GM10266 (cell line): ENCODE measurements around the gene SLC44A2.

Experiments
- DNase-seq: peaks from one replicate; pipeline ENCODE4 v3.0.0; 2012; ENCODE audit errors: extremely low spot score
- TF ChIP-seq, protein P1 (sequence below): IDR thresholded peaks from 2 replicates; pipeline ENCODE4 v1.5.1; 2012; ENCODE audit warnings: mild to moderate bottlenecking, low read depth; ENCODE audit not compliant: control insufficient read depth, insufficient read depth; ENCODE audit errors: missing control alignments

The SLC44A2 gene

DNA sequence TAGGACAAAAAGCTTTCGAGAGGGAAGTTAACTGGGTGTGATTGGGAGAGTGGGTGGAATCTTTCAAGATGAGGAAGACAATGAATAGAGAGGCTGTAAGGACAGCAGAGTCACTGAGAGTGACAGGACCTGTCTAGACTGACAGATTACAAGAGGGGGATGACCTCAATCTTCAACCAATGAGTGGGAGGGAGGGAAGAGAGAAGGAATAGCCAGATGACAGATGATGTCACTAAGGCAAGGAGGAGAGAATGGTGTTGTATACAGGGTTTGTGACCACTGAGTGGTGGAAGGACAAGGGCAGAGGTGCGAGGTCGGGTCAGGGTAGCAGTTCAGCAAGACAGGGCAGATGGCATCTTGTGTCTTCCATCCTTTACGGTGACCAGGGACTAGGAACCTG is 23.0 kb downstream of the SLC44A2 start:
- DNase-seq, result no peak
- TF ChIP-seq, protein P1, sequence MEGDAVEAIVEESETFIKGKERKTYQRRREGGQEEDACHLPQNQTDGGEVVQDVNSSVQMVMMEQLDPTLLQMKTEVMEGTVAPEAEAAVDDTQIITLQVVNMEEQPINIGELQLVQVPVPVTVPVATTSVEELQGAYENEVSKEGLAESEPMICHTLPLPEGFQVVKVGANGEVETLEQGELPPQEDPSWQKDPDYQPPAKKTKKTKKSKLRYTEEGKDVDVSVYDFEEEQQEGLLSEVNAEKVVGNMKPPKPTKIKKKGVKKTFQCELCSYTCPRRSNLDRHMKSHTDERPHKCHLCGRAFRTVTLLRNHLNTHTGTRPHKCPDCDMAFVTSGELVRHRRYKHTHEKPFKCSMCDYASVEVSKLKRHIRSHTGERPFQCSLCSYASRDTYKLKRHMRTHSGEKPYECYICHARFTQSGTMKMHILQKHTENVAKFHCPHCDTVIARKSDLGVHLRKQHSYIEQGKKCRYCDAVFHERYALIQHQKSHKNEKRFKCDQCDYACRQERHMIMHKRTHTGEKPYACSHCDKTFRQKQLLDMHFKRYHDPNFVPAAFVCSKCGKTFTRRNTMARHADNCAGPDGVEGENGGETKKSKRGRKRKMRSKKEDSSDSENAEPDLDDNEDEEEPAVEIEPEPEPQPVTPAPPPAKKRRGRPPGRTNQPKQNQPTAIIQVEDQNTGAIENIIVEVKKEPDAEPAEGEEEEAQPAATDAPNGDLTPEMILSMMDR, result no peak

DNA sequence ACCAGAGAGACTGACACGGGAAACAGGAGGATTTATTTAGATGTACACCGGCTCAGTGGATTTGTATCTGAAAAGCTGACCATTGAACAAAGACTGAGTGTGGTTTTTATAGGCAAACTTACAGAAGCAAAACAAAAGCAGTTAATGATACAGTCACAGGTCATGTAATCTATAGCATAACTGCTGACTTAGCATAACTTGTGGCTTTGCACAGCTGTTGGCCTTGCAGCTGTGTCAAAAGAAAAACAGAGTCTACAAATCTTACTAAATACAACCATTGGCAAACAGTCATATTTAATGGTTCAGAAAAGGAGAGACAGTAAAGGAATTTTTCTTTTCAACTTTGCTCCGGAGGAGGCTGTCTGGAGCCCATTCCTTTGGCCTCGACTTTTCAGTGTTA is 26.5 kb downstream of the SLC44A2 start:
- DNase-seq, result no peak
- TF ChIP-seq, protein P1, result no peak

DNA sequence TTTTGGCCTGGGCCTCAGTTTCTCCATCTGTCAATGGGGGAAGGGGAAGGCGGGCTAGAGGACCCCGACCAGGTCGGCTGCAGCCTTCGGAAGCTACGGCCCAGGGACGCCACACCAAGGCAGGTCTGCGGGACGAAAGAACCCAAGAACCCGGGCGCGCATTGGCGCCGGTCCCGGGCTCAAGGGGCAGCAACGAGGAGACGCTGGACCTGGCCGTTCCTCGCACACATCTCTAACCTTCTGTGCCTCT is 28.1 kb downstream of the SLC44A2 start:
- no peak for DNase-seq
- TF ChIP-seq, protein P1, result no peak

DNA sequence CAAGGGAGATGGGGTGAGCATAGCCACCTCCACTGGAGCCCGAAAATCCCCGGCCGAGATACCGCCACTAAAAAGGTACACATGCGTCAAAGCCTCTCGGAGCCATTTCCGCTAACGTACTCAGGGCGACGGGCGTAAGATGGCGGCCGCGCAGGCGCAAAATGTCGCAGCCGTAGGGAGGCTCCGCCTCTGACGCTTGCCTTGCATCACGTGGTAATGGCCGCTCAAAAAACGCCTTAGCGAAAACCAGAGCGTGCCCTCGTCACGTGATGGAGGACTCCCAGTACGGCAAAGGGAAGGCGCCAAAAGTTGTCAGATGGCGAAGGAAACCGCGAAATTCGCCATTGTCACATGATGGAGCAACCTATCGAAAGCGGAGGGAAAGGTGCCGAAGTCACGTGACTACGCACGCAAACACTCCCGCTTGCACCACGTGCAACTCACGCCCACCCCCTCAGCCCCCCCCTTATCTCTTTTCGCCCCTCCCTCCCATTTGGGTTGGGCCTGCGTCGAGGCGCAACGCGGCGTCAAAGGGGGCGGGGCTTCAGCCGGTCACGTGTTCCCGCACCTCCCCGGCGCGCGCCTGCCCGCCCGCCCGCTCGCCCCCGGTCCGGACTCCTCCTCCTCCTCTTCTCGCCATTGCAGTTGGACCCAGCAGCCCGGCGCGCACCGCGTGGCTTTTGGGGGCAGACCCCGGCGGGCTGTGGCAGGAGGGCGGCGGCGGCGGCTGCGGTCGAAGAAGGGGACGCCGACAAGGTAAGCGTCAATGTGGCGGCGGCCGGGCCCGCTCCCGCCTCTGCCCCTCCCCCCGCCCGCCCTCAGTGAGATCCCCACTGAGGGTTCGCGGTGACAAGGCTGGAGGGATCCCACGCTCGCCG is 28.6 kb downstream of the SLC44A2 start, which contains the start of gene ILF3:
Gene ILF3, plus strand, starts transcription at position 615 of the 878 bp plus-strand sequence. CDS start 16,260 bp downstream, outside the sequence.
- TF ChIP-seq, protein P1, result no peak

DNA sequence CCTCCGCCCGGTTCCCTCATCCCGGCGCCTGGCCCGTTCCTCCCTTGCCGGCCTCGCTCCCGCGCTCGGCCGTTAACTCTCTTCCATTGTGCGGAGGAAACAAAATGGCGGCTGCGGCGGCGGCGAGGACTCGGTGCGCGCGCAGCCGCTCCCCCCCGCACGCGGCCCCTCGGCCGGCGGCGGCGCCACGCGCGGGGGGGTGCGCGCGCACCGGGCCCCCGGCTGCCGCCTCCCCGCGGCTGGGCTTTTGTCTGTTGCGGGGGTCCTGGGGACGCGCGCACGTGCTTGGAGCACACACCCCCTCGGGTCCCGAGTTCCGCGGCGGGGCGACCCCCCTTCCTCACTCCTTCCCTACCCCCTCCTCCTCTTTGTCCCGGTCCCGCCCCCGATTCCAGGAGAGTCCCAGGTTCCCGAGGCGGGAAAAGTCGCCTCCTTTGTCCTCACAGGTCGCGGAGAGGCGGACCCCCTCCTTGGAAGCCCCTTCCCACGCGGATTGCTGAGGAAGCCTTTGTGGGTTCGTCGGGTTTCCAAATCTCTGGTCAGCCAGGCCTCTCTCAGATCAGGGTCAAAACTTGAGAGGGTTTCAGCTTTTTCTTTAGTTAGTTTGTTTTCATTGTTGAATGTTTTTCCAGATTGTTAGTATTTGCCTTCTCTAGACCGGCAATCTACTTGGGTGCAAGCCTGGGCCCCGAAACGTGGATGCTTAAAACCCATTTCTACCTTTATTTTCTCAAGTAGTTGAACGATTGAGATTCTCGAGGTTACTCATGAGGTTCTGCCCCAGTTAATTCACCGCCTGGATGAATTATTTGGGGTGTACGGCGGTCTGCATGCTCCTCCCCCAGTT is 29.5 kb downstream of the SLC44A2 start:
- peak; percentile 93 for DNase-seq

More for the DNA sequence above, 28.6 kb downstream of the SLC44A2 start, which contains the start of gene ILF3:
- DNase-seq, result peak; percentile 99

DNA sequence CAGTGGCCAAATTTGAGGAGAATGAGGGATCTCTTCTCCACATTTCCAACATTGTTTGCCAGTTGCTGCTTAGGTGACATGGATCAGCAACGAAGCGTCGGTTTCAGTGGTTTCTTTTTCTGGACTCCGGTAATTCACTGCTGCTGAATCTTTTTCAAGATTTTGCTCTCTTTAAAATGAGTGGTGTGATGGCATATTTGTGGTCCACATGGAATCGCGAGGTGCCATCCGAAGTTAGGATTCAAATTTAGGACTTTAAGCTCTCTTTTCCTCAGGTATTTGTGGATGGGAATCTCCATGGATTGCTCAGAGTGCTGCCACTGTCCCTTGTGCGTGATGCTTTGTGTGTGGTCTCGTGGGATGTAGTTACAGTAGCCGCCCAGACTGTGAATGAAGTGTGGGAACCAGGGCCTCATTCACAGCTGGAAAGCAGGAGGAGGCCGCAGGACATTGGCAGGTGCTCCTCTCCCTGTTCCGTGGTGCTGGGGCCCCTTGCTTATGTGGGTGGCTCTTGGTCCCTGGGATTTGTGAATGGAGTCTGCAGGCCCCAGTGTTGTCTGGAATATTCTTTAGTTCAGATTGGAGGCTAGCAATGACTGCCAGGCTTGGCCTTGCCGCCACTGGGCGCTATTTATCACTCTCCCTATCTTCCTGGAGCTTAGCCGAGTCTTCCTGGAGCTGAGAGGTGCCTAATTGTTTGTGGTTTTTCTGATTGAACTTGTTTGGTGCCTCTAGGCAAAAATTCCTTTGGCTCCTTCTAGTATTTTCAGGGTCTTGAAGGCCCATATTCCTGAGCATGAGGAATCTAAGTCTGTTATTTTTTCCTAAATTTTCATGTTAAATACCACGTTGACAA is 30.3 kb downstream of the SLC44A2 start:
- TF ChIP-seq, protein P1, result no peak
- DNase-seq, result peak; percentile 5

More for the DNA sequence above, 29.5 kb downstream of the SLC44A2 start:
- TF ChIP-seq, protein P1, result no peak
